ENCODE data around the gene CDRT4.
A peak's percentile ranks its signal among the peaks of the same experiment; 100 is the strongest.
"Not testable (repeated sequence)": the region's sequence is repeated elsewhere in the genome, so short reads cannot be mapped to it uniquely, and the experiment has no call there.

CDRT4 gene

GRCh38 chr17:15507001-15507400 lies 39.6 kb upstream of the CDRT4 start:
- no peak for TF ChIP-seq CTCF (IDR thresholded peaks at IDR 0.05; ENCODE audit: unreplicated experiment in 3 of 3)
- Mint-ChIP-seq H3K4me1 (peaks cover 8% of the 10 kb centered on the region), H3K36me3 (ENCODE audit: low read depth) (peaks cover 43% of the 10 kb centered on the region), H3K4me3 (no peak overlapping the region), H3K27ac (no peak overlapping the region), H3K27me3 (ENCODE audit: low read depth) (no peaks in the 10 kb centered on the region), H3K9me3 (no peaks in the 10 kb centered on the region)

GRCh38 chr17:15505708-15506107 lies 38.3 kb upstream of the CDRT4 start:
- H3K4me1 Mint-ChIP-seq, result peaks cover 15% of the 10 kb centered on the region
- not testable (repeated sequence) for H3K9me3 Mint-ChIP-seq; H3K4me3 Mint-ChIP-seq; H3K27me3 Mint-ChIP-seq (ENCODE audit: low read depth); H3K27ac Mint-ChIP-seq
- H3K36me3 Mint-ChIP-seq (ENCODE audit: low read depth), result peaks cover 49% of the 10 kb centered on the region

GRCh38 chr17:15503731-15504130 lies 36.3 kb upstream of the CDRT4 start:
- TF ChIP-seq CTCF (IDR thresholded peaks at IDR 0.05; ENCODE audit: unreplicated experiment in 3 of 3), result no peak
- no peak overlapping the region for H3K4me3 Mint-ChIP-seq
- peak overlapping the region; percentile 9 to 85 (median 66) for H3K27ac Mint-ChIP-seq
- peaks cover 53% of the 10 kb centered on the region for H3K36me3 Mint-ChIP-seq (ENCODE audit: low read depth)
- H3K9me3 Mint-ChIP-seq, result no peaks in the 10 kb centered on the region
- H3K4me1 Mint-ChIP-seq, result peaks cover 15% of the 10 kb centered on the region
- H3K27me3 Mint-ChIP-seq (ENCODE audit: low read depth), result no peaks in the 10 kb centered on the region

GRCh38 chr17:15502369-15503112 lies 35.1 kb upstream of the CDRT4 start:
- peaks cover 49% of the 10 kb centered on the region for H3K36me3 Mint-ChIP-seq (ENCODE audit: low read depth)
- H3K4me3 Mint-ChIP-seq, result peak overlapping the region; percentile 3 to 49 (median 35)
- peak; percentile 88 to 93 (median 91) for TF ChIP-seq CTCF (IDR thresholded peaks at IDR 0.05; ENCODE audit: unreplicated experiment in 3 of 3)
- H3K4me1 Mint-ChIP-seq, result peaks cover 15% of the 10 kb centered on the region
- no peaks in the 10 kb centered on the region for H3K27me3 Mint-ChIP-seq (ENCODE audit: low read depth)
- no peaks in the 10 kb centered on the region for H3K9me3 Mint-ChIP-seq
- H3K27ac Mint-ChIP-seq, result peak overlapping the region; percentile 66 to 92 (median 75)

- Mint-ChIP-seq H3K4me1 (peaks cover 15% of the 10 kb centered on the region), H3K9me3 (no peaks in the 10 kb centered on the region), H3K27me3 (ENCODE audit: low read depth) (no peaks in the 10 kb centered on the region), H3K4me3 (peak overlapping the region in 1 of 3 experiments; percentile 23), H3K36me3 (ENCODE audit: low read depth) (peaks cover 49% of the 10 kb centered on the region), H3K27ac (peak overlapping the region; percentile 32 to 92 (median 48))
- no peak for TF ChIP-seq CTCF (IDR thresholded peaks at IDR 0.05; ENCODE audit: unreplicated experiment in 3 of 3)
These were observed 34.4 kb upstream of the CDRT4 start for GRCh38 chr17:15501793-15502192.

- Mint-ChIP-seq H3K36me3 (ENCODE audit: low read depth) (peaks cover 46% of the 10 kb centered on the region), H3K9me3 (no peaks in the 10 kb centered on the region), H3K4me1 (peaks cover 15% of the 10 kb centered on the region), H3K27ac (peak overlapping the region; percentile 32 to 92 (median 48)), H3K4me3 (no peak overlapping the region), H3K27me3 (ENCODE audit: low read depth) (no peaks in the 10 kb centered on the region)
- TF ChIP-seq CTCF (IDR thresholded peaks at IDR 0.05; ENCODE audit: unreplicated experiment in 3 of 3), result no peak
These were observed 33.9 kb upstream of the CDRT4 start for GRCh38 chr17:15501282-15501681.
